Melanocyte of skin (primary cell): ENCODE data around the gene PCCB. TPM values are rescaled to one million over a fixed set of nuclear protein-coding genes. Genes with fewer than 3 reads are reported as not detected.

Experiments
- total RNA-seq, 2 donors: library from RNA; depleted of rRNA; stranded (reverse); fragments of >200 nt; gene quantifications; 2 replicates each; pipeline ENCODE4 v1.2.3, GENCODE V29; 2012

PCCB gene
- 10 to 100 TPM; 58.9 to 59.5 TPM for total RNA-seq

DNA sequence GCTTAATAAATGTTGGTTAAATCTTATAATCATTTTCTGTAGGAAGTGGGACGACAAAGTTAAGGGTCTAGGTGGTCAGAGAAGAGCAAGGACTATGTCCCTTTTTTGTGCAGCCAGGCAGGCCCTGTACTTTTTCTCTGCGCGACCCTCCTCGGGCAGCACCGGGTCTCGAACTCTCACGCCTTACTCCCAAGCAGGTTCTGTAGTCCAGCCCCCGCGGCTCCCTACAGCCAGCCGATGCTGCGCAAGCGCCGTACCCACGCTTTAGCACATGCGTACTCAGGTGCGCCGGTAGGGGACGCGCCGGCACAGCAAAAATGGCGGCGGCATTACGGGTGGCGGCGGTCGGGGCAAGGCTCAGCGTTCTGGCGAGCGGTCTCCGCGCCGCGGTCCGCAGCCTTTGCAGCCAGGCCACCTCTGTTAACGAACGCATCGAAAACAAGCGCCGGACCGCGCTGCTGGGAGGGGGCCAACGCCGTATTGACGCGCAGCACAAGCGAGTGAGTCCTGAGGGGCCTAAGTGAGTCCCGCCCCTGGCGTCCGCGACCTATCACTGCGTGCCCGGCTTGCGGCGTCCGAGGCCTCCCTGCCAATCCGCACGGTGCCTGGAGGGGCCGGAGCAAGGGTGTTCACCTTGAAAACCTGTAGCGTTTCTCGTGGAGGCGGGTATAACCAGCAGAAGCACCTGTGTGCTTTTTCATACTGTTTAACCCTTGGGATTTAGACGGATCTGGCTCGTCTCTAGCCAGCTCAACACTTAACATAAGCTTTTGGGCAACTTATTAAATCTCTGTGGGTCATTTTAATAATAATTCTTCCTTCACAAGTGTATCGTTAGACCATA, at the start of gene PCCB:
PCCB (plus strand) TSS at position 282 of the 844 bp plus-strand sequence; CDS start at position 318, 36 bp downstream.

Other genes with a start within 250 kb of the PCCB start
- gene MSL2, start 54.0 kb upstream of the PCCB start, total RNA-seq, result 10 to 100 TPM; 15.8 to 16.7 TPM